Measurements from ENCODE around the gene RNLS. TPM values are rescaled to one million over a fixed set of nuclear protein-coding genes. Genes with fewer than 3 reads are reported as not detected.

The RNLS gene
- total RNA-seq, 1 experiment from 2014 or later = 11.4 TPM

DNA sequence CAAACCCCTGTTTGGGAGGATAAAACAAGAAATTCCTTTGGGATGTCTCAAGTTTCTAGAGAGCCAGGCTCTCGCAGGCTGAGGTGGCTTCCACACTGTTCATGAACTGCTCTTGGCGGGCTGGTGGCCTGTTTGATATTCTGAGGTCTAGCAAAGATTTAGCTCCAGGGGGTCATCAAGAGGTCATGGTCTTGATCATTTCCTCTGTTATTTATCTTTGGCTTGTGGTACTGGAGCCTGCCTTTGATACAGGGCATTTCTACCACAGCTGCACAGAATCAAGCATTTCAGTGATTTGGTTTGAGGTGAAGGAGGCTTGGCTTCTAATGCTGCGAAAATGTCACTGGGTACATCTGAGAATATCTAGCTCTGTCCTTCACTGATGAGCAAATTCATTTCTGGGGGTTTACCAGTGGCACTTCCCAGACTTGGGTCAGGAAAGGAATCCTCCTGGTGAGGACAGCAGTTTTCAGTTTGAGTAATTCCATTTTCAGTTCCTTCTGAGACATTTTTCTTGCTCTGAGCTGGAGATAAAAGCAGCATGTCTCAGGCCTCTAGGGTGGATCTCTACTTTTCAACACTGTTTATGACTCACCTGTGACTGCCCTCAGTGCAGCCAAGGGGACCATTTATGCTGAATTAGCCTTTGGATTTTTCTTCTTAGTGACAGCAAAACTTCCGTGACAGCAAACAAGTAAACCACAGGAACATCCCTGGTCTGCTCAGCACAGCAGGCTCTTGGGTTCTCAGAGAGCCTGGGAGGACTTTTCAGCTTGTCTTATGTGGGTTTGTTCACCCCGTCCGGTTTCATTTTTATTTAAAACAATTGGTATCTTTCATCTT lies 312.0 kb downstream of the RNLS start:
- no peaks in the 10 kb centered on the region for H3K4me1 ChIP-seq (ENCODE audit: control insufficient read depth, insufficient read depth, low read length)
- TF ChIP-seq, protein P1, sequence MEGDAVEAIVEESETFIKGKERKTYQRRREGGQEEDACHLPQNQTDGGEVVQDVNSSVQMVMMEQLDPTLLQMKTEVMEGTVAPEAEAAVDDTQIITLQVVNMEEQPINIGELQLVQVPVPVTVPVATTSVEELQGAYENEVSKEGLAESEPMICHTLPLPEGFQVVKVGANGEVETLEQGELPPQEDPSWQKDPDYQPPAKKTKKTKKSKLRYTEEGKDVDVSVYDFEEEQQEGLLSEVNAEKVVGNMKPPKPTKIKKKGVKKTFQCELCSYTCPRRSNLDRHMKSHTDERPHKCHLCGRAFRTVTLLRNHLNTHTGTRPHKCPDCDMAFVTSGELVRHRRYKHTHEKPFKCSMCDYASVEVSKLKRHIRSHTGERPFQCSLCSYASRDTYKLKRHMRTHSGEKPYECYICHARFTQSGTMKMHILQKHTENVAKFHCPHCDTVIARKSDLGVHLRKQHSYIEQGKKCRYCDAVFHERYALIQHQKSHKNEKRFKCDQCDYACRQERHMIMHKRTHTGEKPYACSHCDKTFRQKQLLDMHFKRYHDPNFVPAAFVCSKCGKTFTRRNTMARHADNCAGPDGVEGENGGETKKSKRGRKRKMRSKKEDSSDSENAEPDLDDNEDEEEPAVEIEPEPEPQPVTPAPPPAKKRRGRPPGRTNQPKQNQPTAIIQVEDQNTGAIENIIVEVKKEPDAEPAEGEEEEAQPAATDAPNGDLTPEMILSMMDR (IDR thresholded peaks at IDR 0.05) = no peak
- TF ChIP-seq POLR2AphosphoS5 (IDR thresholded peaks at IDR 0.05; ENCODE audit: low read depth, low read length) (no peak), SIN3A (IDR thresholded peaks at IDR 0.05; ENCODE audit: borderline replicate concordance, insufficient read depth, low read depth, low read length) (no peak), TCF7L2 (IDR thresholded peaks at IDR 0.05; ENCODE audit: low read depth, low read length) (no peak)
- TF ChIP-seq, protein P2, sequence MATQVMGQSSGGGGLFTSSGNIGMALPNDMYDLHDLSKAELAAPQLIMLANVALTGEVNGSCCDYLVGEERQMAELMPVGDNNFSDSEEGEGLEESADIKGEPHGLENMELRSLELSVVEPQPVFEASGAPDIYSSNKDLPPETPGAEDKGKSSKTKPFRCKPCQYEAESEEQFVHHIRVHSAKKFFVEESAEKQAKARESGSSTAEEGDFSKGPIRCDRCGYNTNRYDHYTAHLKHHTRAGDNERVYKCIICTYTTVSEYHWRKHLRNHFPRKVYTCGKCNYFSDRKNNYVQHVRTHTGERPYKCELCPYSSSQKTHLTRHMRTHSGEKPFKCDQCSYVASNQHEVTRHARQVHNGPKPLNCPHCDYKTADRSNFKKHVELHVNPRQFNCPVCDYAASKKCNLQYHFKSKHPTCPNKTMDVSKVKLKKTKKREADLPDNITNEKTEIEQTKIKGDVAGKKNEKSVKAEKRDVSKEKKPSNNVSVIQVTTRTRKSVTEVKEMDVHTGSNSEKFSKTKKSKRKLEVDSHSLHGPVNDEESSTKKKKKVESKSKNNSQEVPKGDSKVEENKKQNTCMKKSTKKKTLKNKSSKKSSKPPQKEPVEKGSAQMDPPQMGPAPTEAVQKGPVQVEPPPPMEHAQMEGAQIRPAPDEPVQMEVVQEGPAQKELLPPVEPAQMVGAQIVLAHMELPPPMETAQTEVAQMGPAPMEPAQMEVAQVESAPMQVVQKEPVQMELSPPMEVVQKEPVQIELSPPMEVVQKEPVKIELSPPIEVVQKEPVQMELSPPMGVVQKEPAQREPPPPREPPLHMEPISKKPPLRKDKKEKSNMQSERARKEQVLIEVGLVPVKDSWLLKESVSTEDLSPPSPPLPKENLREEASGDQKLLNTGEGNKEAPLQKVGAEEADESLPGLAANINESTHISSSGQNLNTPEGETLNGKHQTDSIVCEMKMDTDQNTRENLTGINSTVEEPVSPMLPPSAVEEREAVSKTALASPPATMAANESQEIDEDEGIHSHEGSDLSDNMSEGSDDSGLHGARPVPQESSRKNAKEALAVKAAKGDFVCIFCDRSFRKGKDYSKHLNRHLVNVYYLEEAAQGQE (IDR thresholded peaks at IDR 0.05; ENCODE audit: insufficient read depth in 1 of 2, low read depth in 2 of 2, low read length in 1 of 2) = no peak
- H3K27me3 ChIP-seq (ENCODE audit: control insufficient read depth, insufficient read depth, low read length) = no peaks in the 10 kb centered on the region
- intact Hi-C loops (cut with micrococcal nuclease; ENCODE audit: unreplicated experiment) (no loop called here), in situ Hi-C loops (cut with HindIII; ENCODE audit: low pct_unique_long_range_greater_than_20kb, low sequenced_read_pairs) (no loop called here)
- no TSS peak for BruUV-seq (replicated peaks)
- H3K36me3 ChIP-seq (ENCODE audit: control insufficient read depth, insufficient read depth, low read length) = no peaks in the 10 kb centered on the region
- H3K9me3 ChIP-seq (ENCODE audit: control insufficient read depth, insufficient read depth, low read depth, low read length) = no peaks in the 10 kb centered on the region
- no peak overlapping the region for H3K4me3 ChIP-seq (ENCODE audit: low read depth in 2 of 2, low read length in 2 of 2)
- ChIA-PET POLR2A (no interaction called here), CTCF (no interaction called here)
- H3K27ac ChIP-seq (ENCODE audit: low read length) = no peak overlapping the region
- ATAC-seq (no peak), DNase-seq (ENCODE audit: low read depth, low spot score) (no peak)

DNA sequence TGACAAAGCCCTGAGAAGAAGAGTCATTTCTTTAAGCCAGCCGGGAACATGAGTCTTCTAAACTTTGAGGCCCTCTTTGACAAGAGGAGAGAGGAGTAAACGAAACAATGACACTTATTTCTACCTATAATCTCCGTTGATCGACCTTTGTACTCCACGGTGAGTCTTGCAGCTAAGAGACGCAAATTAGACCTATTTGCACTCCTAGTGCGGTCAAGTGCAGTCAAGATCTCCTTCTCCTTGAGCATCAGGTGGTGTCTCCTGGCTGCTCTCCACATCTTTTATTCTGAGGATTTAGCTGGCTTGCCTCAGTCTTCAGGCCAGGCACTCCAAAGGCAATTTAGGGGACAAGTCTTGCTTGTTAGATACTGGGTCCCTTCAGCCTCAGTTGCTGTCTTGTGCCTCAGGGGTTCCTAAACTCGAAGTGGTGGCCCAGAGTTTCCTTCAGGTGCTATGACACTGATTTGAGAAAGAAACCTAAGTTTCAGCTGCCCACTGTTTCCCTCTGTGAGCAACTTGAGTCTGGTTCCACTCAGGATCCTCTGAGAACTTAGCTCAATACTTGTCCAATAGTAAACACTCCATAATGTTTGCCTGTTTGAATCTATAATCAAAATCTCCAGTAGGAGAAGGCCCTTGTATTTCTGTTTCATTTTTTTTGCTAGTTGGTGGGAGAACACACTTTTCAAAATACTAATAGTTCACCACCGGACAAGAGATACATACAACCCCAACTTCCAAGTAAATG lies 312.9 kb downstream of the RNLS start:
- TF ChIP-seq SIN3A (IDR thresholded peaks at IDR 0.05; ENCODE audit: borderline replicate concordance, insufficient read depth, low read depth, low read length) = no peak
- TF ChIP-seq, protein P2 (IDR thresholded peaks at IDR 0.05; ENCODE audit: insufficient read depth in 1 of 2, low read depth in 2 of 2, low read length in 1 of 2) = no peak
- no peak for TF ChIP-seq TCF7L2 (IDR thresholded peaks at IDR 0.05; ENCODE audit: low read depth, low read length)
- TF ChIP-seq, protein P1 (IDR thresholded peaks at IDR 0.05) = no peak
- no peak for TF ChIP-seq POLR2AphosphoS5 (IDR thresholded peaks at IDR 0.05; ENCODE audit: low read depth, low read length)
- in situ Hi-C loops (cut with HindIII; ENCODE audit: low pct_unique_long_range_greater_than_20kb, low sequenced_read_pairs) = no loop called here
- H3K4me1 ChIP-seq (ENCODE audit: control insufficient read depth, insufficient read depth, low read length) = no peaks in the 10 kb centered on the region
- no peak overlapping the region for H3K27ac ChIP-seq (ENCODE audit: low read length)
- BruUV-seq (replicated peaks) = no TSS peak
- ChIA-PET CTCF (no interaction called here), POLR2A (no interaction called here)
- no peaks in the 10 kb centered on the region for H3K36me3 ChIP-seq (ENCODE audit: control insufficient read depth, insufficient read depth, low read length)
- no peak for ATAC-seq
- no peaks in the 10 kb centered on the region for H3K27me3 ChIP-seq (ENCODE audit: control insufficient read depth, insufficient read depth, low read length)
- H3K4me3 ChIP-seq (ENCODE audit: low read depth in 2 of 2, low read length in 2 of 2) = no peak overlapping the region
- no peaks in the 10 kb centered on the region for H3K9me3 ChIP-seq (ENCODE audit: control insufficient read depth, insufficient read depth, low read depth, low read length)
- intact Hi-C loops (cut with micrococcal nuclease; ENCODE audit: unreplicated experiment) = no loop called here
- no peak for DNase-seq (ENCODE audit: low read depth, low spot score)

Measured in Panc1 (cell line).